Stimulated activated CD4-positive, alpha-beta T cell treated with anti-CD3 and anti-CD28 coated beads, Interleukin-12 subunit alpha, Interleukin-12 subunit beta, amount 100 ng/mL, for 4 hours (primary cell): ENCODE measurements around the gene PM20D2.

ENCODE experiments used
- DNase-seq: peaks from one replicate; pipeline ENCODE4 v3.0.0-alpha.2; 2020

PM20D2 gene

GRCh38 chr6:89205819-89206218, 60.0 kb downstream of the PM20D2 start:
- no peak for DNase-seq

- no peak for DNase-seq
Observed at GRCh38 chr6:89208551-89208950, 62.7 kb downstream of the PM20D2 start.

GRCh38 chr6:89209457-89209856, 63.6 kb downstream of the PM20D2 start:
- no peak for DNase-seq

- no peak for DNase-seq
Observed at GRCh38 chr6:89212472-89212871, 66.6 kb downstream of the PM20D2 start.

- no peak for DNase-seq
Observed at GRCh38 chr6:89214197-89214596, 68.3 kb downstream of the PM20D2 start.
